ENCODE measurements around the gene UMAD1.

The UMAD1 gene

DNA sequence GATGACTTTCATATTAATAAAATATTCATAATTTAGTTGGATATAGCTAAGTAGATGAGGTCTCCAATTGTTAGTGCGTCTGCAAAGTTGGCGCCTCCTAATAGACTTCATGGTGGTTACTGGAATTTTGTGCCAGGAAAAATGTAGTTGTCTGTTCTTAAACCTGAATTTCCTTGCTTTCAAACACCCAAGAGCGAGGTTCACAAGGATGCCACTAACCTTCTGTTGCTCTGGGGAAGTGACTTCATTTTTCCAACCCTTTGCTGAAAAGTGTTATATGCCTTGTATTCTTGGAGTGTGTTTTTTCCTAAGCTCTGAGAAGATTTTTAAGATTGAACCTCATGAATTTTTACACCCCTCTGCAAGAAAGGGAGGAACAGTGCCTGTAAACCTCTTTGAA, 229.1 kb downstream of the UMAD1 start:
- TF ChIP-seq, protein P1, sequence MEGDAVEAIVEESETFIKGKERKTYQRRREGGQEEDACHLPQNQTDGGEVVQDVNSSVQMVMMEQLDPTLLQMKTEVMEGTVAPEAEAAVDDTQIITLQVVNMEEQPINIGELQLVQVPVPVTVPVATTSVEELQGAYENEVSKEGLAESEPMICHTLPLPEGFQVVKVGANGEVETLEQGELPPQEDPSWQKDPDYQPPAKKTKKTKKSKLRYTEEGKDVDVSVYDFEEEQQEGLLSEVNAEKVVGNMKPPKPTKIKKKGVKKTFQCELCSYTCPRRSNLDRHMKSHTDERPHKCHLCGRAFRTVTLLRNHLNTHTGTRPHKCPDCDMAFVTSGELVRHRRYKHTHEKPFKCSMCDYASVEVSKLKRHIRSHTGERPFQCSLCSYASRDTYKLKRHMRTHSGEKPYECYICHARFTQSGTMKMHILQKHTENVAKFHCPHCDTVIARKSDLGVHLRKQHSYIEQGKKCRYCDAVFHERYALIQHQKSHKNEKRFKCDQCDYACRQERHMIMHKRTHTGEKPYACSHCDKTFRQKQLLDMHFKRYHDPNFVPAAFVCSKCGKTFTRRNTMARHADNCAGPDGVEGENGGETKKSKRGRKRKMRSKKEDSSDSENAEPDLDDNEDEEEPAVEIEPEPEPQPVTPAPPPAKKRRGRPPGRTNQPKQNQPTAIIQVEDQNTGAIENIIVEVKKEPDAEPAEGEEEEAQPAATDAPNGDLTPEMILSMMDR (IDR thresholded peaks at IDR 0.05; ENCODE audit: poor library complexity, severe bottlenecking): no peak

GRCh38 chr7:7870555-7870954, 230.0 kb downstream of the UMAD1 start:
- no peaks in the 10 kb centered on the region for H3K9me3 ChIP-seq (ENCODE audit: severe bottlenecking)
- no peaks in the 10 kb centered on the region for H3K36me3 ChIP-seq (ENCODE audit: low read depth)
- no peak overlapping the region for H3K4me3 ChIP-seq (ENCODE audit: severe bottlenecking)
- H3K4me1 ChIP-seq (ENCODE audit: insufficient read depth, poor library complexity, severe bottlenecking): no peaks in the 10 kb centered on the region
- H3K27ac ChIP-seq (ENCODE audit: poor library complexity, severe bottlenecking): no peak overlapping the region
- DNase-seq (ENCODE audit: low spot score) (no peak), ATAC-seq (ENCODE audit: low read depth) (no peak)
- TF ChIP-seq, protein P1 (IDR thresholded peaks at IDR 0.05; ENCODE audit: poor library complexity, severe bottlenecking): no peak
- no peaks in the 10 kb centered on the region for H3K27me3 ChIP-seq (ENCODE audit: insufficient read depth, poor library complexity, severe bottlenecking)

More for the DNA sequence above, 229.1 kb downstream of the UMAD1 start:
- no peak overlapping the region for H3K4me3 ChIP-seq (ENCODE audit: severe bottlenecking)
- H3K36me3 ChIP-seq (ENCODE audit: low read depth): no peaks in the 10 kb centered on the region
- no peaks in the 10 kb centered on the region for H3K9me3 ChIP-seq (ENCODE audit: severe bottlenecking)
- no peak overlapping the region for H3K27ac ChIP-seq (ENCODE audit: poor library complexity, severe bottlenecking)
- no peaks in the 10 kb centered on the region for H3K27me3 ChIP-seq (ENCODE audit: insufficient read depth, poor library complexity, severe bottlenecking)
- ATAC-seq (ENCODE audit: low read depth): no peak
- no peaks in the 10 kb centered on the region for H3K4me1 ChIP-seq (ENCODE audit: insufficient read depth, poor library complexity, severe bottlenecking)
- no peak for DNase-seq (ENCODE audit: low spot score)

DNA sequence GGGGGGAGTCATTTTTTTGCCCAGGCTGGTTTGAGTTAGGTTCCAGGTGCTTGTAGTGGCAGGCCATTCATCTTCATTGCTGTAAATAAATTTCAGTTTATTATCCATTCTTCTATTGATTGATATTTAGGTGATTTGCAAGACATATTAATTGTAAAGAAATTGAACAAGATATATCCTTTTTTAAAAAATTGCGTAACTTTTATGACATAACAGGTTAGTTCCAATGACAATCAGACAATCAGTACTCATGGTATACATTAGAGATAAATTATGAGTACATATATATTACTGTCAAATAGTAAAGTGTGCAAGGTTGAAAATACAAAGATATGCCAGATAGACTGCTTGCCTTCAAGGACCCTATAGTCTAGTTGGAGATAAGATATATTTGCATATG, 235.9 kb downstream of the UMAD1 start:
- no peak overlapping the region for H3K27ac ChIP-seq (ENCODE audit: poor library complexity, severe bottlenecking)
- no peaks in the 10 kb centered on the region for H3K9me3 ChIP-seq (ENCODE audit: severe bottlenecking)
- ATAC-seq (ENCODE audit: low read depth): no peak
- no peaks in the 10 kb centered on the region for H3K36me3 ChIP-seq (ENCODE audit: low read depth)
- H3K4me3 ChIP-seq (ENCODE audit: severe bottlenecking): no peak overlapping the region
- no peak for DNase-seq (ENCODE audit: low spot score)
- TF ChIP-seq, protein P1 (IDR thresholded peaks at IDR 0.05; ENCODE audit: poor library complexity, severe bottlenecking): no peak
- H3K4me1 ChIP-seq (ENCODE audit: insufficient read depth, poor library complexity, severe bottlenecking): no peaks in the 10 kb centered on the region
- H3K27me3 ChIP-seq (ENCODE audit: insufficient read depth, poor library complexity, severe bottlenecking): no peaks in the 10 kb centered on the region

- Histone ChIP-seq H3K4me1 (ENCODE audit: insufficient read depth, poor library complexity, severe bottlenecking) (no peaks in the 10 kb centered on the region), H3K27ac (ENCODE audit: poor library complexity, severe bottlenecking) (no peak overlapping the region), H3K36me3 (ENCODE audit: low read depth) (no peaks in the 10 kb centered on the region), H3K4me3 (ENCODE audit: severe bottlenecking) (no peak overlapping the region), H3K9me3 (ENCODE audit: severe bottlenecking) (no peaks in the 10 kb centered on the region), H3K27me3 (ENCODE audit: insufficient read depth, poor library complexity, severe bottlenecking) (no peaks in the 10 kb centered on the region)
- TF ChIP-seq, protein P1 (IDR thresholded peaks at IDR 0.05; ENCODE audit: poor library complexity, severe bottlenecking): no peak
- no peak for ATAC-seq (ENCODE audit: low read depth)
- DNase-seq (ENCODE audit: low spot score): no peak
Measured at GRCh38 chr7:7881581-7881980, 241.0 kb downstream of the UMAD1 start.

- Histone ChIP-seq H3K4me3 (ENCODE audit: severe bottlenecking) (no peak overlapping the region), H3K27me3 (ENCODE audit: insufficient read depth, poor library complexity, severe bottlenecking) (no peaks in the 10 kb centered on the region), H3K9me3 (ENCODE audit: severe bottlenecking) (no peaks in the 10 kb centered on the region), H3K27ac (ENCODE audit: poor library complexity, severe bottlenecking) (no peak overlapping the region), H3K4me1 (ENCODE audit: insufficient read depth, poor library complexity, severe bottlenecking) (no peaks in the 10 kb centered on the region), H3K36me3 (ENCODE audit: low read depth) (no peaks in the 10 kb centered on the region)
- DNase-seq (ENCODE audit: low spot score) (no peak), ATAC-seq (ENCODE audit: low read depth) (no peak)
- TF ChIP-seq, protein P1 (IDR thresholded peaks at IDR 0.05; ENCODE audit: poor library complexity, severe bottlenecking): no peak
Measured at GRCh38 chr7:7882888-7883287, 242.3 kb downstream of the UMAD1 start.
